Skin epidermis (tissue), 12 donors: ENCODE results near the gene AADAC.
A peak's percentile ranks its signal among the peaks of the same experiment; 100 is the strongest.
"Not testable (repeated sequence)": the region's sequence is repeated elsewhere in the genome, so short reads cannot be mapped to it uniquely, and the experiment has no call there.

Experiments
- H3K27ac ChIP-seq, 21 experiments: fragments of 200-600 bp; sonication (generic) in 11 of 21; one replicate each; pipeline ENCODE4 v1.5.0; 2020; ENCODE audit warnings: mild to moderate bottlenecking in 3 of 21, inconsistent platforms in 2 of 21, moderate library complexity in 2 of 21
- H3K4me3 ChIP-seq, 7 experiments: fragments of 200-600 bp; sonication (generic) in 2 of 7; one replicate each; pipeline ENCODE4 v1.5.0; 2020; ENCODE audit warnings: inconsistent platforms in 2 of 7, mild to moderate bottlenecking in 2 of 7, moderate library complexity in 1 of 7

Gene AADAC, protein sequence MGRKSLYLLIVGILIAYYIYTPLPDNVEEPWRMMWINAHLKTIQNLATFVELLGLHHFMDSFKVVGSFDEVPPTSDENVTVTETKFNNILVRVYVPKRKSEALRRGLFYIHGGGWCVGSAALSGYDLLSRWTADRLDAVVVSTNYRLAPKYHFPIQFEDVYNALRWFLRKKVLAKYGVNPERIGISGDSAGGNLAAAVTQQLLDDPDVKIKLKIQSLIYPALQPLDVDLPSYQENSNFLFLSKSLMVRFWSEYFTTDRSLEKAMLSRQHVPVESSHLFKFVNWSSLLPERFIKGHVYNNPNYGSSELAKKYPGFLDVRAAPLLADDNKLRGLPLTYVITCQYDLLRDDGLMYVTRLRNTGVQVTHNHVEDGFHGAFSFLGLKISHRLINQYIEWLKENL

DNA sequence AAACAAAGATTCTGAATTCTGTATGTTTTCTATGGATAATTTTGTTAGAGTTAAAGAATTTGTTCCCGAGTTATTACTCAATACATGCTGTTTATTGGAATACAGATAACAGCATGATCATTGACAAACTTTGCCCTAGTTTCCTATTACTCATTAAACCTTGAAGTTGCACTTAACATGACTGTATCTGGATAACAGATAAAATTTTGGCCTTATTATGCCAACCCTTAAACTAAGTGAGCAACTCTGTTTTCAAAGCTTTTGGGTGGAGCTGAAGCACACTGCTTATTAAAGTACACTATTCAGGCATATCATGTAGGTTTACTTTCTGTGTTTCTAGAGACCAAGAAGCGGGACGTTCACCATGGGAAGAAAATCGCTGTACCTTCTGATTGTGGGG is at the start of gene AADAC:
Gene AADAC, plus strand, starts transcription at position 318 of the 400 bp plus-strand sequence. Its CDS starts 47 bp downstream, at position 365.
- H3K4me3 ChIP-seq, result no peak within 1 kb of the TSS
- peak within 1 kb of the TSS in 1 of 21 experiments; percentile 6 for H3K27ac ChIP-seq

DNA sequence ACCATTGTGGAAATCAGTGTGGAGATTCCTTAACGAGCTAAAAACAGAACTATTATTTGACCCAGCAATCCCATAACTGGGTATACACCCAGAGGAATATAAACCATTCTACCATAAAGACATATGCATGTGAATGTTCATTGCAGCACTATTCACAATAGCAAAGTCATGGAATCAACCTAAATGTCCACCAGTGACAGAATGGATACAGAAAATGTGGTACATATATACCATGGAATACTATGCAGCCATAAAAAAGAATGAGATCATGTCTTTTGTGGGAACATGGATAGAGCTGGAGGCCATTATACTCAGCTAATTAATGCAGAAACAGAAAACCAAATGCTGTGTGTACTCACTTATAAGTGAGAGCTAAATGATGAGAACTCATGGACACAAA is 49.2 kb upstream of the AADAC start:
- H3K27ac ChIP-seq, result not testable (repeated sequence)

GRCh38 chr3:151765685-151766084 is 48.2 kb upstream of the AADAC start:
- no peak overlapping the region for H3K4me3 ChIP-seq
- H3K27ac ChIP-seq, result no peak overlapping the region

More for the DNA sequence above, 49.2 kb upstream of the AADAC start:
- not testable (repeated sequence) for H3K4me3 ChIP-seq

- Histone ChIP-seq H3K4me3 (no peak overlapping the region), H3K27ac (no peak overlapping the region)
These were observed 47.5 kb upstream of the AADAC start for GRCh38 chr3:151766454-151766853.

DNA sequence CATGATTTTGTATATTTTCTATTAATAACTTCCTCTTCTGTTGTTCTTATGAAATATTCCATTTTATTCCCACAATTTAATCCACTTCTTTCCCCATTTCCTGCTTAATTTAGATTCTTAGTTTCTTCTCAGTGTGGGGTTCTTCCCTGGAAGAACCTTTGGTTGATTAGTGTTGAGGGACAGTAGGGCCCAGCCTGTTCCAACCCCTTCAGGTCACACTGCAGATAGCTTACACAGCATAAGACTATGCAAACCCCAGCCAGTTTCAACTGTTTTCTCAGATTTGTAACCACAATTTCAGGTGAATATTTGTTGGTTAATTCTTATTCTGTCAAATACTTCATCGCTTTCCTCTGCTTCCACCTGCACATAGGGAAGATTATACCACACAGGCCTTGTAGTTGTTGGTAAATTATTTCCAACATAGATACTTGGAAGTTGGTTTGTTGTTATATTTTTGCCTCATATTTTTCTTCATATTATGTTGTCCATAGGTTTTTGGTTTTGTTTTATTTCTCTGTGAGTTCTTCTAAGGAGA is 45.5 kb upstream of the AADAC start:
- peak overlapping the region in 1 of 21 experiments; percentile 59 for H3K27ac ChIP-seq
- H3K4me3 ChIP-seq, result no peak overlapping the region

DNA sequence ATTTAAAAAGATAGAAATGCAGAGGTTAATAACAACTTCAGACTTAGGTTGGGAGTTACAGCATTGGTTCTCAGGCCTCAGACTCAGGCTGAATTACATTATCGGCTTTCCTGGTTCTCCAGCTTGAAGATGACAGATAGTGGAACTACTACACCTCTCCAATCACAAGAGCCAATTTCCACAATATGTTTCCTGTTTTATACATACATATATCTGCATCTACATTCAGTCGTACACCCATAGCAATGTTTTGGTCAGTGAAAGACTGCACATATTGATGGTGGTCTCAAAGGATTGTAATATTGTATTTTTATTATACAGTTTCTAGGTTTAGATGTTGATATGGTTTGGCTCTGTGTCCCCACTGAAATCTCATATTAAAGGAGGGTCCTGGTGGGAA is 44.7 kb upstream of the AADAC start:
- Histone ChIP-seq H3K27ac (peak overlapping the region in 6 of 21 experiments; percentile 26 to 73 (median 56)), H3K4me3 (no peak overlapping the region)

DNA sequence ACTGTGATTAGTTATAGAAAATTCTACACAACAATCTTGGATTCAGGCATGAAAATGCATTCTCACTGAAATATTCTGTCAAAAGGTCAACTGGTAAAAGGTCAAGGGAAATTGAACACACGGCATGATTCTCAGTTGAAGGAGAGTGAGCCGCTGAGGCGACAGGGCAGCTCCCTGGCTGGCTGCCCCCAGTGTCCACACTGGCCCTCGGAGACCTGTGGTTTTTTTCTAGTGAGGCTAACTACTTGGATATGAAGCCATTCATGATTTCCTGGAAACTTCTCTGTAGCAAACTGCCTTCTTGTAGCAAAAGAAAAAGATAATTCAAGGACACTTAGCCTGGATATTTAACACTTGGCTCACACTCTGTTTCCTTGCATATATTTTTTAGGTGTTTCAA is 43.0 kb upstream of the AADAC start:
- peak overlapping the region in 13 of 21 experiments; percentile 14 to 77 (median 58) for H3K27ac ChIP-seq
- no peak overlapping the region for H3K4me3 ChIP-seq

DNA sequence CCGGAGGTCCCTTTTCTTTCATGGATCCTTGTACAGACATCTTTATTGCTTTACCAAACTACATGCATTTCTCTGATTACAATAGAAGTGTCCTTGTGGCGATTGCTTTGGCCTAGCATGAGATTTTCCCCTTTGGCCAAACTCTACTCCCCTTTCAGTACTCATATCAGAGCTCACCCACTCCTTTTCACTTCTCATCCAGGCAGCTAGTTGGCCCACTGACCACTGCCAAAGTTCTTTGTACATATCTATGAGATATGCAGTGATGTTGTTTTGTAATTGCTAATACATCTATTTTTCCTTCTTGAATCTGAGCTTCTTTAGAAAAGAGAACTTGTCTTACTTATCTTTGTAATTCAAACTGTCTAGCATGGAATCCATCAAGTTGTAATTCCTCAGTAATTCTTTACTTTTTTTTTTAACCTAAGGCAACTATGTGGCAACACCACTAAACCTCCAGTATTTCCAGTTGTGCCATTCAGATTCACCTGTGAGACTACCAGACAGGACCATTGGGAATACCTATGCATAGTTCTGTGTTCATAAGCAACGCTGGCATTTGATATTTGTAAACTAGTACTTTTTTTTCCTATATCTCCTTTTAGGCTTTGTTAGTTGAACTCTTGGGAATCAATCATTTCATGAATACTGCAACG is 41.0 kb upstream of the AADAC start:
- Histone ChIP-seq H3K4me3 (no peak overlapping the region), H3K27ac (no peak overlapping the region)

- H3K4me3 ChIP-seq, result no peak overlapping the region
- H3K27ac ChIP-seq, result no peak overlapping the region
These were observed 39.7 kb upstream of the AADAC start for GRCh38 chr3:151774235-151774634.

DNA sequence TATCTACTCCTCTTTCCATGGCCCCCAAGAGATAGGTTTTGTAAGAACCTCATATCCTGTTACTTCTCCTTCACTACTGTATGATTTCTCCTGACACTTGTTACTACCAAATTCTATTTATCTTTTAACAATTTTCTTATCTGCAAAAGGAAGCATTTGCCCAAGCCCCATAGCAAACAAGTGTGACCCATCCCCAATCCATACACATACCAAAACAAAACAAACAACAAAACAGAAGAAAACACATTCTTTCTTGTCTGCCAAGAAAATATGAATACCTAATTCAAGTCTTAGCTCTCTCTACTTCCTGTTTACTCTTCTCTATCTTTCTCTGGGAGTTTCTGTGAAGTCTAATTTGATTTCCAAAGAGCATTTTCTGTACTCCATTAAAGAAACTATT is 39.0 kb upstream of the AADAC start:
- H3K4me3 ChIP-seq, result no peak overlapping the region
- H3K27ac ChIP-seq, result no peak overlapping the region

- H3K27ac ChIP-seq, result no peak overlapping the region
- no peak overlapping the region for H3K4me3 ChIP-seq
These were observed 38.3 kb upstream of the AADAC start for GRCh38 chr3:151775314-151776258.

DNA sequence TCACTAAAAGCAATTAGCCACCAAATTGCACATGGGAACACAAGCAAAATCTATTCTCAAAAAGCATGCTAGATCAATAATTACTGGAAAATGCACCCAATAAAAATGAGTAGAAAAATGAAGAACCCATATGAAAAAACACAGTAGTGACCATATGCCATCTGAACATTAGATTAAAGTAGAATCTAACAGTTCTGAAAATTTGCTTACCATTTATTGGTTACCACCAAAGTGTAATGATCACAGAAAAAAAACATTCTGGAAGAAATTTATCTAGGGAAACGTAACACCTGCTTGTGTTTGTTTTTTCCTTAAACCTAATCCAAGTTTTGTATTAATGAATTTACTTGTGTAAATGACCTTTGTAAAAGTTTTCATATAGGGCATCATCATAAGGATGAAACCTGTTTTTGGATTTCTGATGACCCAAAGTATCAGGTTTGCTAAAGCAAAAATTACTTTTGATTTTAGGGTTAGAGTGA is 37.6 kb upstream of the AADAC start:
- no peak overlapping the region for H3K27ac ChIP-seq
- no peak overlapping the region for H3K4me3 ChIP-seq

- no peak overlapping the region for H3K27ac ChIP-seq
- no peak overlapping the region for H3K4me3 ChIP-seq
These were observed 36.0 kb upstream of the AADAC start for GRCh38 chr3:151777880-151778279.

DNA sequence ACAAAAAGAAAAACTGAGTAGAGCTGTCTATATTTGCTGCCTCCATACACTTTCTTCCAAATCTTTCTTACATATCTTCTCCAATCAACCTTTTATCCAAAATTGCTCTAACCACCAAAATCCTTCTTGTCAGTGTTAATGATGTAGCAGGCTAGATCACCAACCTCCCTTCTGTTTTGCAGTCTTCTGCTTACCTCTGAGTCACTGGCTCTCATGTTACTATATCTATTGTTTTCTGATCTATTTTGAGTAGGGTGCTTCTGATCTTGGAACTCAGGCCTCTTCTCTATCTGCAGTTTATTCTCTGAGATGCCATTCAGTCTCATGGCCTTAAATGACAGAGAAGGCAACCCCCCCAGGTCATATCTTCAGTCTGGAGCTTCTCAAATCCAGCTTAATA is 26.3 kb upstream of the AADAC start:
- Histone ChIP-seq H3K4me3 (no peak overlapping the region), H3K27ac (no peak overlapping the region)

GRCh38 chr3:151788401-151788800 is 25.5 kb upstream of the AADAC start:
- Histone ChIP-seq H3K27ac (no peak overlapping the region), H3K4me3 (no peak overlapping the region)

- peak overlapping the region in 1 of 21 experiments; percentile 49 for H3K27ac ChIP-seq
These were observed 24.0 kb upstream of the AADAC start for GRCh38 chr3:151789853-151790463.

DNA sequence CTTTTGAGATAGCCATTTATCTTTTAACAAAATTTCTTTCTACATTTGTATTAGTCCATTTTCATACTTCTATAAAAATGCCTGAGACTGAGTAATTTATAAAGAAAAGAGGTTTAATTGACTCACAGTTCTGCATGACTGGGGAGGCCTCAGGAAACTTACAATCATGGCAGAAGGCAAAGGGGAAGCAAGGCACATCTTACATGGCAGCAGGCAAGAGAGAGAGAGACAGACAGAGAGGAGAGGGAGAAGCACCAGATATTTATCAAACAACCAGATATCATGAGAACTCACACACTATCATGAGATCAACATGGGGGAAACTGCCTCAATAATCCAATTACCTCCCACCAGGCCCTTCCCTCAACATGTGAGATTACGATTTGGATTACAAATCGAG is 23.2 kb upstream of the AADAC start:
- not testable (repeated sequence) for H3K27ac ChIP-seq, H3K4me3 ChIP-seq

More at GRCh38 chr3:151789853-151790463, 24.0 kb upstream of the AADAC start:
- no peak overlapping the region for H3K4me3 ChIP-seq

GRCh38 chr3:151792411-151792810 is 21.5 kb upstream of the AADAC start:
- H3K27ac ChIP-seq, result no peak overlapping the region

GRCh38 chr3:151793636-151794035 is 20.3 kb upstream of the AADAC start:
- Histone ChIP-seq H3K4me3 (no peak overlapping the region), H3K27ac (no peak overlapping the region)

More at GRCh38 chr3:151792411-151792810, 21.5 kb upstream of the AADAC start:
- H3K4me3 ChIP-seq, result no peak overlapping the region
